Right lobe of liver (tissue), 4 donors: ENCODE measurements around the gene EXOC7.

Experiments used
- POLR2A ChIP-seq: fragments of 450-650 bp; IDR thresholded peaks from one replicate; pipeline ENCODE4 v1.6.1; 2017; ENCODE audit warnings: antibody characterized with exemption, mild to moderate bottlenecking
- TF ChIP-seq, protein P1 (sequence below), 4 donors: fragments of 200-600 bp in 3 of 4; fragments of 450-650 bp in 1 of 4; IDR thresholded peaks; one replicate each; pipeline versions ENCODE4 v1.5.1 to v1.8.0; 2016 to 2022; ENCODE audit warnings: antibody characterized with exemption in 4 of 4, mild to moderate bottlenecking in 2 of 4
- donor health status: DM: no; HTN: no; CAD: no.
- donor health status: DM: no; HTN: no; CAD: no.
- donor health status: DM: no; HTN: yes; CAD: no.

DNA sequence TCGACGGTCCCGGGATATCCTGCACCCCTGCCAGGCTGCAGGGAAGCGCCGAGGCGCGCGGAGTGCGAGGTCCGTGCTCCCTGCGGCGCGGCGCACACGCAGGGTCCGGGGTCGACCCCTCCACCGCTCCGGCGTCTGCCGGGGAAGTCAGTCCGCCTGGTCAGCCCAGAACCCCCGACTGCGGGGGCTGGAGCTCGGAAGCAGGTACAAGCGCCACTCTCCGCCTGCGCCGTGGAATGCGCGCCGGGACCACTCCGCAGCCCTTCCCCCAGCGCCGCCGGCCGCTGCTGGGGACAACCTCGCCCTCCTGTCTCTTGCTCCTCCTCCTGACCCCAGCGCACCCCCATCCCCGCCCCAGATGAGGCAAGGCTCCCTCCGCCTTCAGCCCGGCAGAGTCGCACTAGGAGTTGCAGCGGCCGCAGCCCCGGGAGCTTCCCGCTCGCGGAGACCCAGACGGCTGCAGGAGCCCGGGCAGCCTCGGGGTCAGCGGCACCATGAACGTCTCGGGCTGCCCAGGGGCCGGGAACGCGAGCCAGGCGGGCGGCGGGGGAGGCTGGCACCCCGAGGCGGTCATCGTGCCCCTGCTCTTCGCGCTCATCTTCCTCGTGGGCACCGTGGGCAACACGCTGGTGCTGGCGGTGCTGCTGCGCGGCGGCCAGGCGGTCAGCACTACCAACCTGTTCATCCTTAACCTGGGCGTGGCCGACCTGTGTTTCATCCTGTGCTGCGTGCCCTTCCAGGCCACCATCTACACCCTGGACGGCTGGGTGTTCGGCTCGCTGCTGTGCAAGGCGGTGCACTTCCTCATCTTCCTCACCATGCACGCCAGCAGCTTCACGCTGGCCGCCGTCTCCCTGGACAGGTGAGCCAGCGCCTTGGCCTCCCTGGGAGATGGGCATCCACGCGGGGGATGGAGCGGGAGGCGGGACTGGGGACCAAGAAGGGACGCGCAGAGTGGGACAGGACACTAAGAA is 28.9 kb downstream of the EXOC7 start, which contains the start of gene GALR2:
- TF ChIP-seq, protein P1, sequence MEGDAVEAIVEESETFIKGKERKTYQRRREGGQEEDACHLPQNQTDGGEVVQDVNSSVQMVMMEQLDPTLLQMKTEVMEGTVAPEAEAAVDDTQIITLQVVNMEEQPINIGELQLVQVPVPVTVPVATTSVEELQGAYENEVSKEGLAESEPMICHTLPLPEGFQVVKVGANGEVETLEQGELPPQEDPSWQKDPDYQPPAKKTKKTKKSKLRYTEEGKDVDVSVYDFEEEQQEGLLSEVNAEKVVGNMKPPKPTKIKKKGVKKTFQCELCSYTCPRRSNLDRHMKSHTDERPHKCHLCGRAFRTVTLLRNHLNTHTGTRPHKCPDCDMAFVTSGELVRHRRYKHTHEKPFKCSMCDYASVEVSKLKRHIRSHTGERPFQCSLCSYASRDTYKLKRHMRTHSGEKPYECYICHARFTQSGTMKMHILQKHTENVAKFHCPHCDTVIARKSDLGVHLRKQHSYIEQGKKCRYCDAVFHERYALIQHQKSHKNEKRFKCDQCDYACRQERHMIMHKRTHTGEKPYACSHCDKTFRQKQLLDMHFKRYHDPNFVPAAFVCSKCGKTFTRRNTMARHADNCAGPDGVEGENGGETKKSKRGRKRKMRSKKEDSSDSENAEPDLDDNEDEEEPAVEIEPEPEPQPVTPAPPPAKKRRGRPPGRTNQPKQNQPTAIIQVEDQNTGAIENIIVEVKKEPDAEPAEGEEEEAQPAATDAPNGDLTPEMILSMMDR (IDR thresholded peaks at IDR 0.05) = no peak
- no peak for TF ChIP-seq POLR2A
